K562 (cell line): Measurements from ENCODE around the gene TMPRSS9. TPM values are rescaled to one million over a fixed set of nuclear protein-coding genes. Genes with fewer than 3 reads are reported as not detected.
A peak's percentile ranks its signal among the peaks of the same experiment; 100 is the strongest.

Source experiments
- ATAC-seq: fragments of 200-7000 bp; cut with Tn5 transposase; 3 replicates; pipeline ENCODE4 v1.9.1; 2020; ENCODE audit warnings: moderate library complexity
- BruUV-seq: library from RNA; stranded (reverse); fragments of 400-500 nt; replicated peaks from 2 replicates; lab custom pipeline; 2021; lab: Mats Ljungman, UMichigan
- CTCF ChIA-PET: fragments of 300-600 bp; formaldehyde crosslinking; extraction: SDS; loops from one replicate; lab custom pipeline; 2021; ENCODE audit warnings: low intra/inter-chr PET ratio; lab: Yijun Ruan, JAX
- POLR2A ChIA-PET: fragments of 300-600, 350-650 bp; sonication (Branson Sonifier 250); formaldehyde crosslinking; extraction: SDS; loops from one replicate; lab custom pipeline; 2021; ENCODE audit warnings: antibody characterized with exemption, inconsistent platforms; lab: Yijun Ruan, JAX
- DNase-seq, 4 experiments: peaks; one replicate each; pipeline versions ENCODE4 v3.0.0 to v3.0.0-alpha.2; 2011 to 2018; ENCODE audit warnings: low spot score in 3 of 4, mixed read lengths in 3 of 4; ENCODE audit errors: extremely low read depth in 1 of 4
- FAIRE-seq: peaks from 2 replicates; lab custom pipeline; 2011; peaks lifted over from hg19 to GRCh38; lab: Jason Lieb, UNC
- H2AFZ ChIP-seq: 2 replicates; pipeline ENCODE4 v1.6.0; 2011; ENCODE audit warnings: low read depth, low read length, control low read depth, inconsistent platforms
- H3K27ac ChIP-seq: fragments of 200-600 bp; 3 replicates; pipeline ENCODE4 v1.8.0; 2011; ENCODE audit warnings: low read depth, mild to moderate bottlenecking, control low read depth, inconsistent platforms, low read length, moderate library complexity, mixed read lengths; ENCODE audit errors: extremely low read depth
- H3K27me3 ChIP-seq, 2 experiments: fragments of 300-600 bp in 1 of 2; 2 replicates in 1 of 2; 3 replicates in 1 of 2; pipeline versions ENCODE4 v1.6.0 to v1.8.0; 2011; ENCODE audit warnings: inconsistent platforms in 2 of 2, low read length in 2 of 2, mild to moderate bottlenecking in 1 of 2, mixed read lengths in 1 of 2, moderate library complexity in 1 of 2; ENCODE audit not compliant: control insufficient read depth in 2 of 2, insufficient read depth in 2 of 2
- H3K36me3 ChIP-seq: fragments of 300-600 bp; 3 replicates; pipeline ENCODE4 v1.8.0; 2011; ENCODE audit warnings: mild to moderate bottlenecking, low read length, inconsistent platforms; ENCODE audit not compliant: control insufficient read depth, insufficient read depth
- H3K4me1 ChIP-seq, 2 experiments: fragments of 200-600 bp in 1 of 2; replicated peaks in 1 of 2; 2 replicates in 1 of 2; 3 replicates in 1 of 2; pipeline versions ENCODE4 v1.5.1 to v1.8.0; 2011; ENCODE audit warnings: inconsistent platforms in 2 of 2, low read length in 2 of 2, mild to moderate bottlenecking in 1 of 2, mixed read lengths in 1 of 2, moderate library complexity in 1 of 2; ENCODE audit not compliant: control insufficient read depth in 2 of 2, insufficient read depth in 2 of 2
- H3K4me2 ChIP-seq: 2 replicates; pipeline ENCODE4 v1.6.1; 2011; ENCODE audit warnings: low read length, control low read depth, inconsistent platforms, mixed read lengths; ENCODE audit not compliant: insufficient read depth
- H3K4me3 ChIP-seq: fragments of 200-600 bp; sonication (generic), shearing (Covaris generic); 2 replicates; pipeline ENCODE4 v1.5.1; 2016; ENCODE audit warnings: control low read depth, inconsistent platforms
- H3K79me2 ChIP-seq: fragments of 200-600 bp; 3 replicates; pipeline ENCODE4 v1.8.0; 2011; ENCODE audit warnings: low read length, inconsistent platforms; ENCODE audit not compliant: control insufficient read depth, insufficient read depth
- H3K9ac ChIP-seq, 2 experiments: 2 replicates each; pipeline versions ENCODE4 v1.6.0 to v1.6.1; 2011; ENCODE audit warnings: low read depth in 2 of 2, low read length in 2 of 2, control low read depth in 1 of 2, inconsistent platforms in 1 of 2, mild to moderate bottlenecking in 1 of 2, mixed read lengths in 1 of 2; ENCODE audit not compliant: insufficient read depth in 1 of 2
- H3K9me1 ChIP-seq: one replicate; pipeline ENCODE4 v1.6.0; 2011; ENCODE audit warnings: inconsistent platforms, mild to moderate bottlenecking, low read length, moderate library complexity; ENCODE audit not compliant: control insufficient read depth, insufficient read depth
- H3K9me3 ChIP-seq: replicated peaks from 2 replicates; pipeline ENCODE4 v1.5.1; 2011; ENCODE audit warnings: low read depth, low read length, inconsistent platforms; ENCODE audit not compliant: control insufficient read depth, insufficient read depth
- H4K20me1 ChIP-seq: replicated peaks from 2 replicates; pipeline ENCODE4 v1.6.1; 2011; ENCODE audit warnings: low read length, inconsistent platforms, mixed read lengths; ENCODE audit not compliant: control insufficient read depth, insufficient read depth
- NFATC3 ChIP-seq: fragments of 450-650 bp; IDR thresholded peaks from 2 replicates; pipeline ENCODE4 v1.6.1; 2017; ENCODE audit warnings: mild to moderate bottlenecking
- POLR2G ChIP-seq: fragments of 200-400 bp; formaldehyde crosslinking; IDR thresholded peaks from 2 replicates; pipeline ENCODE4 v1.6.1; 2017; ENCODE audit warnings: low read depth, mild to moderate bottlenecking, antibody characterized with exemption, low read length, moderate library complexity
- RBFOX2 ChIP-seq: fragments of 200-400 bp; formaldehyde crosslinking; IDR thresholded peaks from 2 replicates; pipeline ENCODE4 v1.6.1; 2017; ENCODE audit warnings: low read depth, mild to moderate bottlenecking, low read length, moderate library complexity
- WGBS: fragments of 100-300 bp; shearing (Covaris generic); methylation state at CpG from one replicate; pipeline ENCODE4 v1.1.6; 2016; ENCODE audit warnings: low coverage, mixed read lengths; ENCODE audit not compliant: insufficient coverage; ENCODE audit errors: missing lambda C conversion rate; 5-methylcytosine and 5-hydroxymethylcytosine counted together
- in situ Hi-C: fragments of 300-500 bp; cut with MboI; formaldehyde crosslinking; loops from 4 replicates; pipeline ENCODE4 v1.15.0; 2018; ENCODE audit warnings: inconsistent platforms, mixed read lengths
- intact Hi-C: fragments of 100-400 bp; cut with micrococcal nuclease; formaldehyde crosslinking; loops from 2 replicates; pipeline ENCODE4 v1.14.2; 2022
- polyA plus RNA-seq, 8 experiments: library from polyadenylated mRNA; depleted of rRNA in 4 of 8; stranded (reverse) in 5 of 8; unstranded in 3 of 8; fragments of >200 nt; fragmentation: Nextera tagmentation in 2 of 8; fragmentation: Illumina TruSeq in 1 of 8; extraction: Ambion mirVana in 2 of 8; extraction: Trizol in 1 of 8; gene quantifications; 2 replicates each; pipeline versions ENCODE4 v1.2.1 to v1.2.3, GENCODE V29; 2011 to 2014; ENCODE audit warnings: inconsistent platforms in 1 of 8, missing spikeins in 1 of 8
- total RNA-seq, 7 experiments: library from RNA; depleted of rRNA in 6 of 7; stranded (reverse); fragments of >200 nt in 6 of 7; fragmentation: Illumina TruSeq in 2 of 7; extraction: Trizol in 2 of 7; gene quantifications; 2 replicates each; pipeline versions ENCODE4 v1.2.1 to v1.2.3, GENCODE V29; 2011 to 2021; ENCODE audit warnings: low replicate concordance in 1 of 7

The TMPRSS9 gene
- total and polyA plus RNA-seq, 9 of the 15 experiments (the other 6 are each of a cell fraction or from before 2014, with no cell fraction given) = 0.01 to 0.03 TPM; not detected in 7

DNA sequence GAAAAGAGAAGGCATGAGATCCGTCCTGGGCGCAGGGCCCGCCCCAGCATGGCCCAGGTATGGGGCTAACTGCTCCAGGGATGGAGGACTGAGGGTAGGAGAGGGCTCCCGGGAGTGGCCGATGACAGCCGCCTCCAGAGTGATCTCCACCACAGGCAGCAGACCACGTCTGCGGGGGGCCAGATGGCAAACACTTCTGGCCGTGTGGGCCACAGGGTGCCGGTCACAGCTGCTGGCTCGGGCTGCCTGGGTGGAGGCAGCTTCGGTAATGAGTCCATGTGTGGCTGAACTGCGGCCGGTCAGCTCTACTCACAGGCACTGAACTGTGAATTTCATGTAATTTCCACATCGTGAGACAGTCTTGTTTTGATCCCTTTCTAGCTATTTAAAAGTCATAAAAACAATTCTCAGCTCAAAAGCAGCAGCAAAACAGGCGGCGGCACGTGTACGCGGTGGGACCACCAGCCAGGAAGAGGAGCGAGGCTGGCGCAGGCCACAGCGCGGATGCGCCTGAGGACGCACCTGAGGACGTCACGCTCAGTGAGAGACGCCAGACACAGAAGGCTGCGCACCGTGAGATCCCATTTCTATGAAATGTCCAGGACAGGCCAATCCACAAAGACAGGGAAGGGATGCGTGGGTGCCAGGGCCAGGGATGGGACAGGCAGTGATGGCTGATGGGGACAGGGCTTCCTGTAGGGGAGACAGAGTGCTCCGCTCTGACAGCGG is 35.7 kb upstream of the TMPRSS9 start:
- CTCF ChIA-PET = no interaction called here
- peaks cover 7 to 60% of the 10 kb centered on the region in 2 experiments; a peak in 4 of 5 replicates for H3K4me1 ChIP-seq
- H3K9me1 ChIP-seq = no peaks in the 10 kb centered on the region
- in situ Hi-C loops (no loop called here), intact Hi-C loops (loop anchor here (10.0 kb wide), 1 partner anchor 60 kb away; no protein-coding TSS in a partner anchor)
- no peak overlapping the region for H2AFZ ChIP-seq
- POLR2A ChIA-PET = no interaction called here
- no peaks in the 10 kb centered on the region for H4K20me1 ChIP-seq
- TF ChIP-seq NFATC3 (no peak), RBFOX2 (peak; percentile 34; the same call in 1 of the 2 replicates)
- no peaks in the 10 kb centered on the region for H3K9me3 ChIP-seq
- peaks cover 46% of the 10 kb centered on the region for H3K79me2 ChIP-seq
- no peaks in the 10 kb centered on the region for H3K27me3 ChIP-seq
- H3K36me3 ChIP-seq = peaks cover 60% of the 10 kb centered on the region
- DNase-seq (no peak), FAIRE-seq (no peak), ATAC-seq (no peak)
- BruUV-seq = no TSS peak
- H3K4me3 ChIP-seq = no peak overlapping the region
- no peak overlapping the region for H3K27ac ChIP-seq
- H3K9ac ChIP-seq = peak overlapping the region in 1 of 2 experiments; percentile 52; a peak in 1 of 4 replicates
- H3K4me2 ChIP-seq = no peak overlapping the region
- 95% methylated on average over 23 of the region's 34 CpGs for WGBS

GRCh38 chr19:2325281-2326046 is 34.6 kb upstream of the TMPRSS9 start:
- Histone ChIP-seq H4K20me1 (no peaks in the 10 kb centered on the region), H3K9me1 (no peaks in the 10 kb centered on the region), H3K27me3 (no peaks in the 10 kb centered on the region), H3K36me3 (peaks cover 60% of the 10 kb centered on the region), H3K4me2 (no peak overlapping the region), H2AFZ (no peak overlapping the region), H3K9me3 (no peaks in the 10 kb centered on the region), H3K9ac (peak overlapping the region in 1 of 2 experiments; percentile 36; a peak in 2 of 4 replicates), H3K79me2 (peaks cover 55% of the 10 kb centered on the region), H3K4me1 (peaks cover 16 to 63% of the 10 kb centered on the region in 2 experiments; a peak in 4 of 5 replicates), H3K27ac (no peak overlapping the region), H3K4me3 (no peak overlapping the region)
- no peak for DNase-seq
- ChIA-PET CTCF (no interaction called here), POLR2A (interaction anchor here (0.7 to 1.0 kb wide), 2 partner anchors 14 to 68 kb away, joined by 3 to 5 read pairs; no protein-coding TSS in a partner anchor)
- in situ Hi-C loops = no loop called here
- ATAC-seq = no peak
- BruUV-seq = no TSS peak
- intact Hi-C loops = loop anchor here (10.0 kb wide), 1 partner anchor 59 kb away; no protein-coding TSS in a partner anchor
- no peak for FAIRE-seq
- 93% methylated on average over 24 of the region's 29 CpGs for WGBS
- peak; percentile 41; the same call in 1 of the 2 replicates for TF ChIP-seq POLR2G
